Progenitor cell of endocrine pancreas (in vitro differentiated cells): ENCODE measurements around the gene COL4A1. TPM values are rescaled to one million over a fixed set of nuclear protein-coding genes. Genes with fewer than 3 reads are reported as not detected.

ENCODE experiments used
- DNase-seq: peaks from one replicate; pipeline ENCODE4 v3.0.0; 2021; ENCODE audit warnings: low spot score; ENCODE audit not compliant: unreplicated experiment
- H3K27ac Mint-ChIP-seq: 2 replicates; pipeline ENCODE4 v1.8.0; 2021; ENCODE audit warnings: mild to moderate bottlenecking, moderate library complexity, mixed read lengths
- H3K27me3 Mint-ChIP-seq: 2 replicates; pipeline ENCODE4 v1.8.0; 2021; ENCODE audit warnings: mixed read lengths
- H3K36me3 Mint-ChIP-seq: 2 replicates; pipeline ENCODE4 v1.8.0; 2022; ENCODE audit warnings: mixed read lengths; ENCODE audit not compliant: insufficient read depth
- H3K4me1 Mint-ChIP-seq: 2 replicates; pipeline ENCODE4 v1.8.0; 2021; ENCODE audit warnings: low read depth, mixed read lengths
- H3K4me3 Mint-ChIP-seq: 2 replicates; pipeline ENCODE4 v1.8.0; 2021; ENCODE audit warnings: low read depth, mild to moderate bottlenecking, moderate library complexity, mixed read lengths
- H3K9me3 Mint-ChIP-seq: 2 replicates; pipeline ENCODE4 v1.8.0; 2021; ENCODE audit warnings: low read depth, mixed read lengths
- CTCF ChIP-seq: fragments of 200-600 bp; sonication (generic); IDR thresholded peaks from one replicate; pipeline ENCODE4 v1.5.0; 2021; ENCODE audit warnings: antibody characterized with exemption, mild to moderate bottlenecking; ENCODE audit not compliant: unreplicated experiment
- total RNA-seq: library from RNA; stranded (reverse); gene quantifications from 2 replicates; pipeline ENCODE4 v1.2.1, GENCODE V29; 2021

COL4A1 gene
- total RNA-seq, 1 donor from 2014 or later = 81.3 TPM

GRCh38 chr13:110265682-110266430 lies 41.1 kb downstream of the COL4A1 start:
- Mint-ChIP-seq H3K4me1 (peaks cover 12% of the 10 kb centered on the region), H3K9me3 (no peaks in the 10 kb centered on the region), H3K27me3 (no peaks in the 10 kb centered on the region), H3K27ac (no peak overlapping the region), H3K36me3 (no peaks in the 10 kb centered on the region), H3K4me3 (no peak overlapping the region)
- no peak for DNase-seq
- no peak for TF ChIP-seq CTCF

- no peak for TF ChIP-seq CTCF
- no peak overlapping the region for H3K27ac Mint-ChIP-seq
- H3K9me3 Mint-ChIP-seq = no peaks in the 10 kb centered on the region
- H3K4me3 Mint-ChIP-seq = no peak overlapping the region
- DNase-seq = no peak
- peaks cover 10% of the 10 kb centered on the region for H3K4me1 Mint-ChIP-seq
- no peaks in the 10 kb centered on the region for H3K27me3 Mint-ChIP-seq
- no peaks in the 10 kb centered on the region for H3K36me3 Mint-ChIP-seq
Observed at GRCh38 chr13:110265341-110265681, 41.6 kb downstream of the COL4A1 start.

- Mint-ChIP-seq H3K27me3 (no peaks in the 10 kb centered on the region), H3K27ac (no peak overlapping the region), H3K4me1 (peaks cover 7% of the 10 kb centered on the region), H3K4me3 (no peak overlapping the region), H3K9me3 (no peaks in the 10 kb centered on the region), H3K36me3 (no peaks in the 10 kb centered on the region)
- DNase-seq = no peak
- no peak for TF ChIP-seq CTCF
Observed at GRCh38 chr13:110264685-110265275, 42.2 kb downstream of the COL4A1 start.

GRCh38 chr13:110263888-110264287 lies 43.1 kb downstream of the COL4A1 start:
- no peaks in the 10 kb centered on the region for H3K36me3 Mint-ChIP-seq
- H3K27ac Mint-ChIP-seq = no peak overlapping the region
- no peaks in the 10 kb centered on the region for H3K9me3 Mint-ChIP-seq
- no peak for DNase-seq
- no peak overlapping the region for H3K4me3 Mint-ChIP-seq
- no peak for TF ChIP-seq CTCF
- H3K27me3 Mint-ChIP-seq = no peaks in the 10 kb centered on the region
- peaks cover 7% of the 10 kb centered on the region for H3K4me1 Mint-ChIP-seq

- Mint-ChIP-seq H3K36me3 (no peaks in the 10 kb centered on the region), H3K27me3 (no peaks in the 10 kb centered on the region), H3K4me3 (no peak overlapping the region), H3K27ac (no peak overlapping the region), H3K4me1 (peaks cover 7% of the 10 kb centered on the region), H3K9me3 (no peaks in the 10 kb centered on the region)
- DNase-seq = no peak
- no peak for TF ChIP-seq CTCF
Observed at GRCh38 chr13:110263404-110263803, 43.6 kb downstream of the COL4A1 start.
